GM10266 (cell line): ENCODE measurements around the gene SLC1A5.

Experiments
- DNase-seq: peaks from one replicate; pipeline ENCODE4 v3.0.0; 2012; ENCODE audit errors: extremely low spot score
- CTCF ChIP-seq: IDR thresholded peaks from 2 replicates; pipeline ENCODE4 v1.5.1; 2012; ENCODE audit warnings: mild to moderate bottlenecking, low read depth; ENCODE audit not compliant: control insufficient read depth, insufficient read depth; ENCODE audit errors: missing control alignments

SLC1A5 gene

DNA sequence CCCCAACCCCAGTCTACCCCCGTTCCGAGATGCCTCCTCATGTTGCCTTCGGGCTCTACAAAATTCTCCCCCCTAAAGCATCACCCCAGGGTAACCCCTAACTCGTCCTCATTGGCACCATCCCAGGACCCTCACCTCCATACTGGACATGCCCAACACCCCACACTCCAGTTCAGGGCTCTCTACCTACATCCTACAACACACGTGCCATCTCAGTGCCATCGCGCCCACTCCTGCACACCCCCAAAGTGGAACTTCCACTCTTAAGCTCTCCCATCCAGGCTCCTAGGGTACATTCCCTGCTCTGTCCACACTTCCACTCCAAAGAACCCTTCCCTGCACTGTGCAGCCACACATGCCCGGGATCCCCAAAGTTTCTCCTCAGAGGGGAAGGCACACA, 43.4 kb downstream of the SLC1A5 start:
- no peak for TF ChIP-seq CTCF
- DNase-seq: no peak

GRCh38 chr19:46744005-46744691, 44.2 kb downstream of the SLC1A5 start:
- TF ChIP-seq CTCF: no peak
- DNase-seq: no peak

DNA sequence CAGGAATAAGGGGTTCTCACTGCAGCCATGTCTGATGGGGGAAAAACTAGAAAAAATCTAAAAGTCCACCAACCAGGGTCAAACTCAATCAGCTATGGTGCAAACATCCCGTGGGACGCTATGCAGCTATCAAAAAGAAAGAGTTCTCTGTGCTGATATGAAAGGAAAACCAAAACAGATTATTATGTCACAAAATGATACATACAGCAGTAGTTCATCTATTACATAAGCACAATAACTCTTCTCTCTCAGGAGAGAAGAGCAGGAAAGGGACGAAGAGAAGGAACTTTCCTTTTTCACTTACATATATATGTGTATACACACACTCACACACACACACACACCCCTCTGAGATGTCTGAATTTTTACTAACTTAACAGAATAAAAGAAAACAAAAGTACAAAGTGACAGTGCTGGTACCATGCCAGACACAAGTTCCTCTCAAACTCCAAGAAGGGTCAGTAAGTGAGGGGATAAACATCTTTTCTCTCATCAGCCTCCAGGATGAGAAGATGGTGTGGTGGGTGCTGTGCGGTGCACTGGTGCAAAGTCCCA, 45.4 kb downstream of the SLC1A5 start:
- TF ChIP-seq CTCF: no peak
- no peak for DNase-seq

GRCh38 chr19:46741447-46741846, 46.9 kb downstream of the SLC1A5 start:
- no peak for TF ChIP-seq CTCF
- DNase-seq: no peak

DNA sequence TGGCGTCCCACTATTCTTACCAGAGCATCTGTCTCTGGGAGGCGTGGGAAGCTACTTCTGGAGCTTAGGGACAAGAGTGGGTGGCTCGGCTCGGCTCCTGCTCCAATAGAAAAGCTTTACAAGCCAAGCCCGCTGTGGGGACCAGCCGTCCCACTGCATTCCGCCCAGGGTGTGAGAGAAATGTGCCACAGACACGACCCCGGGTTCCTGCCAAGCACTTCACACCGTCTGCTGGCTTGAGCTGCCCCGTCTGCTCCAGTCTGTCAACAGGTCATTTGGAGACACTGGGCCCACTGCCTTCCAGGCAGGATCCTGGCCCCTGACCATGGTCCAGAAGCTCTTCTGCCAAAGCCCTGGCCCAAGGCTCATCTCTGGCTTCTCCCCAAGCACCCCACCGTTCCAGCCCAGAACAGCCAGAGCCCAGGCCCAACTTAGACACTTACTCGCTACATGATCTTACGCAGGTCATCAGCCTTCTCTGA, 49.1 kb downstream of the SLC1A5 start:
- no peak for DNase-seq
- no peak for TF ChIP-seq CTCF

GRCh38 chr19:46737761-46738171, 50.6 kb downstream of the SLC1A5 start:
- TF ChIP-seq CTCF: no peak
- DNase-seq: no peak

DNA sequence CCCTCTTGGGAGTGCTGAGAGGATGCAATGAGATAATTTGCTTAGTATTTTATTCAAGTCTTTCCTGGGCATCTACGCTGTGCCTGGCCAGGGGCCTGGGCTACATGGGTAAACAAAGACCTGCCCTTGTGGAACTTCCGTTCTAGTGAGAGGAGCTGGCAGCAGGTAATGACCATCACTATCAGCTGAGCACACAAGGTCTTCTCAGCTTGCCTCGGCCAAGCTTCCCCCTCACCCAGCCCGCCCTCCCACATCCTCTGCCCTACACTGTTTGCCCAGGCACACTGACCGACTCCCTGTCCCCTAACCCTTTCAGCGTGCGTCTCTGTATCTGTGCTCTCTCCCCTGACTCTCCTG, 51.1 kb downstream of the SLC1A5 start:
- TF ChIP-seq CTCF: no peak
- DNase-seq: no peak
